IMR-90 (cell line): ENCODE data around the gene DAD1. TPM values are rescaled to one million over a fixed set of nuclear protein-coding genes. Genes with fewer than 3 reads are reported as not detected.

Experiments used
- CEBPB ChIP-seq: IDR thresholded peaks from 2 replicates; pipeline ENCODE4 v1.6.1; 2012; ENCODE audit warnings: low read depth, low read length, improper control_type of control experiment
- CHD1 ChIP-seq: IDR thresholded peaks from 2 replicates; pipeline ENCODE4 v1.6.1; 2012; ENCODE audit warnings: low read depth, low read length, improper control_type of control experiment
- ELK1 ChIP-seq: fragments of 150-350 bp; IDR thresholded peaks from 2 replicates; pipeline ENCODE4 v1.6.1; 2016; ENCODE audit warnings: low read depth, mild to moderate bottlenecking, low read length, moderate library complexity, borderline replicate concordance
- MXI1 ChIP-seq: IDR thresholded peaks from 2 replicates; pipeline ENCODE4 v1.6.1; 2012; ENCODE audit warnings: low read depth, mild to moderate bottlenecking, low read length, moderate library complexity, borderline replicate concordance
- RAD21 ChIP-seq: IDR thresholded peaks from 2 replicates; pipeline ENCODE4 v1.6.1; 2012; ENCODE audit warnings: low read length, improper control_type of control experiment
- RCOR1 ChIP-seq: IDR thresholded peaks from 2 replicates; pipeline ENCODE4 v1.6.1; 2012; ENCODE audit warnings: mild to moderate bottlenecking, low read length, improper control_type of control experiment; ENCODE audit not compliant: insufficient replicate concordance
- RFX5 ChIP-seq: IDR thresholded peaks from 2 replicates; pipeline ENCODE4 v1.8.0; 2012; ENCODE audit warnings: low read depth, mild to moderate bottlenecking, low read length, moderate library complexity
- polyA plus RNA-seq, 3 experiments: library from polyadenylated mRNA; depleted of rRNA; stranded (reverse); fragments of >200 nt; gene quantifications; 2 replicates each; pipeline ENCODE4 v1.2.3, GENCODE V29; 2012; ENCODE audit warnings: low replicate concordance in 1 of 3
- total RNA-seq: library from RNA; depleted of rRNA; stranded (reverse); fragments of >200 nt; gene quantifications from 2 replicates; pipeline ENCODE4 v1.2.3, GENCODE V29; 2012

Gene DAD1
- total and polyA plus RNA-seq, 2 of the 4 experiments (the other 2 are of a cell fraction), result 396 to 496 TPM

- no peak for TF ChIP-seq ELK1
- TF ChIP-seq RAD21, result no peak
- TF ChIP-seq RFX5, result no peak
- no peak for TF ChIP-seq RCOR1
- no peak for TF ChIP-seq CEBPB
- TF ChIP-seq MXI1, result no peak
- TF ChIP-seq CHD1, result no peak
Measured at GRCh38 chr14:22547948-22548750, 40.9 kb downstream of the DAD1 start (continued).
